Measurements from ENCODE around the gene PLXND1.

Gene PLXND1

DNA sequence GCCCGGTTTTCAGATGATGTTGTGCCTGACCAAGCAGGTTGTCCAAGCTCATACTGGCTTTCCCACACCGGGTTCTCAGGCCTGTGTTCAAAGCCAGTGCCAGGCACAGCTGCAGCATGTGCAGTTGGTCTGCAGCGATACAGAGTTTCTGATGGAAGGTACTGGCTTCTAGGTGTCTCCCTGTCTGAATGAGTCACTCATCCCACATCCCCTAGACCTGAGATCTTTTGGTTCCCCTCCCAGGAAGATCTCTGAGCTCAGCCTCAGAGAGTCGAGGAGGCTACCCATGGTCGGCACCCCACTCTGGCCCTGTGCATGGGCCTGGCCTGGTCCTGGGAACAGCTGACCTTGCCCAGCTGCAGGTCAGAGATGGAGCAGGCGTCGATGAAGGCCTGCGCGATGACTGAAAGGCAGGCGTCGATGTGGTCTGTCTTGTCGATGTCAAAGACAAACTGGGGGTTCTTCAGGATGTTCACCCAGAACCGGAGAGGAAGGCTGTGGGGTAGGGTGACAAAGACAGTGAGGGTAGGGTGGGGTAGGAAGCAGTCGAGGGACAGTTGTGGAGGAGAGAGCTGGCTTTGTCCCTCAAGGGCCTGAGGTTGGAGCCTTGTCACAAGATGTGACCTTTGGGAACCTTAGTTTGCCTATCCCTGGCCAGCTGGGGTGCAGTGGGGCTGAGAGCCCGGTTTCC lies 48.2 kb downstream of the PLXND1 start:
- TF ChIP-seq, protein P1, sequence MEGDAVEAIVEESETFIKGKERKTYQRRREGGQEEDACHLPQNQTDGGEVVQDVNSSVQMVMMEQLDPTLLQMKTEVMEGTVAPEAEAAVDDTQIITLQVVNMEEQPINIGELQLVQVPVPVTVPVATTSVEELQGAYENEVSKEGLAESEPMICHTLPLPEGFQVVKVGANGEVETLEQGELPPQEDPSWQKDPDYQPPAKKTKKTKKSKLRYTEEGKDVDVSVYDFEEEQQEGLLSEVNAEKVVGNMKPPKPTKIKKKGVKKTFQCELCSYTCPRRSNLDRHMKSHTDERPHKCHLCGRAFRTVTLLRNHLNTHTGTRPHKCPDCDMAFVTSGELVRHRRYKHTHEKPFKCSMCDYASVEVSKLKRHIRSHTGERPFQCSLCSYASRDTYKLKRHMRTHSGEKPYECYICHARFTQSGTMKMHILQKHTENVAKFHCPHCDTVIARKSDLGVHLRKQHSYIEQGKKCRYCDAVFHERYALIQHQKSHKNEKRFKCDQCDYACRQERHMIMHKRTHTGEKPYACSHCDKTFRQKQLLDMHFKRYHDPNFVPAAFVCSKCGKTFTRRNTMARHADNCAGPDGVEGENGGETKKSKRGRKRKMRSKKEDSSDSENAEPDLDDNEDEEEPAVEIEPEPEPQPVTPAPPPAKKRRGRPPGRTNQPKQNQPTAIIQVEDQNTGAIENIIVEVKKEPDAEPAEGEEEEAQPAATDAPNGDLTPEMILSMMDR (conservative IDR thresholded peaks at IDR 0.05): no peak
- H3K27ac ChIP-seq: no peak overlapping the region

DNA sequence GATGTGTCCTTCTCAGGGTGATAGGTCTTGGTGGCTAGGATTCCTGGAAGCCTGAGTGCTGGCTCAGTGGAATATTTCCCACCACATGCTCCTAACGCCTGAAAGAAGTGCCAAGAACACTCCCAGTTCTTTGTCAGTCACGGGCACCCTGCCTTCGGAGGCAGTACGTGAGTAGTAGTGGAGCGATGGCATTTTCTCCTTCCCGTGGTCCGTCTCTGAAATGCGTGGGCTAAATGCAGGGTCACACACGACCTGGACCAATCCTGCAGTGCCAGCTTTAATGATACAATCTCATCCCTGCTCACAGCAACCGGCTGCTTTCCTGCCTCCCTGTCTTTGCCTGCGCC lies 49.0 kb downstream of the PLXND1 start:
- H3K27ac ChIP-seq: no peak overlapping the region
- TF ChIP-seq, protein P1 (conservative IDR thresholded peaks at IDR 0.05): no peak

DNA sequence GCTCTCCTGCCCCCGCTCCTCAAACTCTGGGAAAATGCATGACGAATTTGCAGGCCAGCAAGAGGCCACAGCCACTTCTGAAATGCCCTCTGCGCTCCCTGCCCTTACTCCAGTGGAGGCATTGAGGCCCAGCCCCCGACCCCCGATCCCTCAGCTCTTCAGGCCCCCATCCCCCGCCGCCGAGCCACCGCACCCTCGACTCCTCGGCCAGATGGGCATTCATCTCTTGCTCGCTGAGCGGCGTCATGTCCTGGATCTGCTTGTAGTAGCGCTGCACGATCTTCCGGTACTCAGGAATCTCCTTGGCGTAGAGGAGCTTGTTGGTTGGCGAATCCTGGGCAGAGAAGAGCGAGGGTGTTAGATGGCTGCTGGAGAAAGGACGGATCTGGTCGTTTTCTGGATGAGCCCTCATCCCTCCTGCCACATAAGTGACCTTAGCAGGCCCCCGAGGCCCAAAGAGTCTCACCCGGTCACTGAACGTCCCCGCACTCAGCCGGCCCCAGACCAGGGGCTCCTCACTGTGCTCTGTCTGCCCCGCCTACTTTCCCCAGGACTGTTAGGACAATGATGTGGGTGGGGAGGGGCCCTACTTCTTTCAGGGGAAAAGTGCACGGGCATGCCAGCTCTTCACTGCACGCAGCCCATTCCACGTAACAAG lies 49.5 kb downstream of the PLXND1 start:
- TF ChIP-seq, protein P1 (conservative IDR thresholded peaks at IDR 0.05): no peak
- no peak overlapping the region for H3K27ac ChIP-seq

DNA sequence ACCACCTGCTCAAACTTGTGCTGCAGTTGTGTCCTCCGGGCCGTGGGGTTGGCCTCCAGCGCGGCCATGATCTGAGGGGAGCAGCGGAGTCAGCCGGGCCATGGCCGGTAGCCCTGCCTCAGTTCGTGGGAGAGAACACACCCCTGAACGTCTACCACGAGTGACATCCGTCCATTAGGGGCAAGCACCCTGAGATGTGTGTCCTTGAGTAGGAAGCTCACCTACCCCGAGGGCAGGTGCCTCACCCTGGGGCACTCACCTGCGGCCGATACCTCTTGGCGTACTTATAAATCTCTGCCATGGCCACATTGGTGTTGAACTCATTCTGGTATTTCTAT lies 50.1 kb downstream of the PLXND1 start:
- TF ChIP-seq, protein P1 (conservative IDR thresholded peaks at IDR 0.05): no peak
- H3K27ac ChIP-seq: no peak overlapping the region

DNA sequence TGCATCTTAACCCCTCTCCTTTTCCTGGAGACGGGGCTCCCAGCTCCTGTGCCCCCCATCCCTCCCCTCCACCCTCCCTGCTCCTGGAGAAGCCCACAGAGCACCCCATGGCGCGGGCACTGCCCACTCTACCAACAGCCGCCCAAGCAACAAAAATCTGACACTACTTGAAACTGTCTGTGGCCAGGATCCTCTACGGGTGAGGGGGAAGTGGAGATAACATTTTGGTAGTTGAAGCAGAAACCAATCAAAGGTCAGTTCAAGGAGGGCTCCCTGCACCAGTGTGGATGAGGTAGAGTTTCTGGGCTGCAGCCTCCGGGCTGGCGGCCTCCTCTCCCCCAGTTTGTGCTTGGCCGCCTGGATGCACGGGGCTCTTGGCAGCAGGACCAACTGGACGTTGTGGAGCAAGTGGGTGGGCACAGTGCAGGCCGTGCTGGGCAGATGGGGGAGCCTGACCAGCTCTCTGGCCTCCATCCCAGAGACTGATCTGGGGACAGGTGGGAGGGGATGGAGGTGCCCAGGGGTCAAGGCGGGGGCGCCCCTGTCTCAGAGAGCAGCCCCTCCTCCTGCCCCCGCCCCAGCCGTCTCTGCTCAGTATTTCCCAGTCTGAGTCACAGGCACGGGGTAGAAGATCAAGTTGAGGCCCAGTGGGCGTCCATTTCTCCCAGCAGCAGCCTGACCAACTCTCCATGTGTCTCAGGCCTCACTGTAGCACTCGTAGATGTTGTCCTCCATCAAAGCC lies 50.7 kb downstream of the PLXND1 start:
- no peak overlapping the region for H3K27ac ChIP-seq
- TF ChIP-seq, protein P1 (conservative IDR thresholded peaks at IDR 0.05): no peak

DNA sequence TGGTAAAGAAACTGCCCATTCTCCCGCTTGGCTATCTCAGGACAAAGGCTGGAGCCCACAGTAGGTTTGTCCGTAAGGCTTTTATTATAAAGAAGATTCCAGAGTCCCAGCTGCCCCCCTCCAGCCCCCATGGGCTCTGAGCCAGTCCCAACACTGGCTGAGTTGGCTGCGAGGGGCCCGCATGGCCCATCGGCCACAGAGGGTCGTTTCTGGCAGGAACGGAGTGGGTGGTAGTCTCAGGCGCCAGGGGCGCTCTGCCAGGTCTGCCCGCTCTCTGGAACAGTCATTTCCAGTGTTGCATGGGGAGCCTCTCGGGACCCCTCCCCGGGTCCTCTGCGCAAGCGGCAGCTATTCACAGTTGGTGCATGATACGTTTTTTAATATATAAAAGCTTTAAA lies 51.3 kb downstream of the PLXND1 start:
- H3K27ac ChIP-seq: no peak overlapping the region
- TF ChIP-seq, protein P1 (conservative IDR thresholded peaks at IDR 0.05): no peak

DNA sequence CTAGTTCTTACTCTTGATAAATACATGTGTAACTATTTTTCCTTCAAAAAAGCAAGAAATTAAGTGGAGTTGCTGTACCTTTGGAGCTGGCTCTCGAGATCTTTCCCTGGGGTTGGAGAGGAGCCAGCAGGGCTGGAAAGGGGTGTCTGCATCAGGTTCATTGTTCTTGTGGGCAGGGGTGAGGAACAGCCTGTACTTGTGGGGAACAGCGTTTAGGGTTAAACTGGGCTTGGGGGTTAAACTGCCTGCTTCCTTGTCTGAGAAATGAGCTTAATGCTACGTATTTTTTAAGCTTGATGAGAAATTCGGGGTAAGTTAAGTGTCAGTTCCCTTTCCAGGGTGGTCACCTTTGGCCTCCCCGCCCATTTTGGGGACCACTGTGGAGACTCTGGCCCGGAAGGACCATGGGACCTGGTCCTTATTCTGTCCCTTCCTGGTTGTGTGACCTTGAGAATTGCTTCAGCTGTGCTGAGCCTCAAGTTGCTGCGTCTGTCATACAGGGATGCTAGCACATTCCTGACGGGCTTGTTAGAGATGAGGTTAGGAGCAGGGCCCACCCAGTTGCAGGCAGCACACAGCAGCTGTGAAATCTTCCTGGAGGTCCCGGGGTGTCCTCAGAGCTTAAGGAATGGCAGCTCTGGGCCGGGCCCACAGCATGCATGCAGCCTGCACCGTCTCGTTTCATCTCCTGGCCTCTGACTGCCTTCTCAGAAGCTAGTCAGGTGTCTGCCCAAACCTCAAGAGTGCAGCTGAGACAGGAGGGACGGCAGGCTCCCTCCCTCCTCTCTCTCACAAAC lies 51.9 kb downstream of the PLXND1 start:
- TF ChIP-seq, protein P1 (conservative IDR thresholded peaks at IDR 0.05): no peak
- no peak overlapping the region for H3K27ac ChIP-seq

Data from VCaP (cell line).